ENCODE measurements around the gene PSKH1. TPM values are rescaled to one million over a fixed set of nuclear protein-coding genes. Genes with fewer than 3 reads are reported as not detected.

PSKH1 gene
- total and polyA plus RNA-seq, 10 of the 15 experiments (the other 5 are each of a cell fraction or from before 2014, with no cell fraction given): 0.63 to 20.4 (median 7.8) TPM

DNA sequence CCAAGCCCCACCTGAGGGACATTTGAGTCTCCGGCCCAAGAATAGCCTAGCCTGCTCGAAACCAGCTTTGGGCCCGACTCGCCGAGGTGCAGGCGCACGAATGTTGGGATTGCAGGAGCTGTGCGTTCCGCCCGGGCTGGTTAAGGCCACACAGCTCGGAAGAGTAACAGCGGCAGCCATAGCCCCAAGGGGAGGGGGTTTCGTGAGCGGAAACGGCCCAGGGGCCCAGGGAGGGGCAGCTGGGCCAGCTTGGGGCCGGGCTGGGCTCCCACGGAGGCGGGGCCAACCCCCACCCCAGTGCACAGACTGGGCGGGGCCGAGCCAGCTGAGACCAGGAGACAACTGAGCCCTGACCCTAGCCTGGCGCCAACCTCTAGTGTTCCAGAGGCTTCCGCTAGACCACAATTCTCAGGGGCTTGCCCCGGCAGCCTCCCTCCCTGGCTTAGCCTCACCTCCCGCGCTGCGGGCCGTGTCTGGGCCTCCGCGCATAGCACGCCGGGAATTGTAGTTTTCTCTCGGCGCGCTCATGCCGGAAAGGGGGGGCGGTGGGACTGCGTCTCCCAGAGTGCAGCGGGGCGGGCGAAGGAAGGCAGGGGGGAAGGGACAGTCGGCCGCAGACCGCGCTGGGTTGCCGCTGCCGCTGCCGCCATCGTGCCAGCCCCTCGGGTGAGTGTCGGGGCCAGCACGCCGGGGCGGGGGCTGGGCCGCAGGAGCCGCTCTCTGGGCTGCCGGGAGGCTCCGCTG, 46.6 kb upstream of the PSKH1 start, which contains the start of gene NUTF2 (continued):
- TF ChIP-seq, protein P1, sequence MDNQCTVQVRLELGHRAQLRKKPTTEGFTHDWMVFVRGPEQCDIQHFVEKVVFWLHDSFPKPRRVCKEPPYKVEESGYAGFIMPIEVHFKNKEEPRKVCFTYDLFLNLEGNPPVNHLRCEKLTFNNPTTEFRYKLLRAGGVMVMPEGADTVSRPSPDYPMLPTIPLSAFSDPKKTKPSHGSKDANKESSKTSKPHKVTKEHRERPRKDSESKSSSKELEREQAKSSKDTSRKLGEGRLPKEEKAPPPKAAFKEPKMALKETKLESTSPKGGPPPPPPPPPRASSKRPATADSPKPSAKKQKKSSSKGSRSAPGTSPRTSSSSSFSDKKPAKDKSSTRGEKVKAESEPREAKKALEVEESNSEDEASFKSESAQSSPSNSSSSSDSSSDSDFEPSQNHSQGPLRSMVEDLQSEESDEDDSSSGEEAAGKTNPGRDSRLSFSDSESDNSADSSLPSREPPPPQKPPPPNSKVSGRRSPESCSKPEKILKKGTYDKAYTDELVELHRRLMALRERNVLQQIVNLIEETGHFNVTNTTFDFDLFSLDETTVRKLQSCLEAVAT (IDR thresholded peaks at IDR 0.05): peak; percentile 59; the same call in 1 of the 2 replicates
- TF ChIP-seq NFIC (IDR thresholded peaks at IDR 0.05; ENCODE audit: low read depth, low read length) (no peak), CBX5 (IDR thresholded peaks at IDR 0.05; ENCODE audit: low read depth) (no peak)

DNA sequence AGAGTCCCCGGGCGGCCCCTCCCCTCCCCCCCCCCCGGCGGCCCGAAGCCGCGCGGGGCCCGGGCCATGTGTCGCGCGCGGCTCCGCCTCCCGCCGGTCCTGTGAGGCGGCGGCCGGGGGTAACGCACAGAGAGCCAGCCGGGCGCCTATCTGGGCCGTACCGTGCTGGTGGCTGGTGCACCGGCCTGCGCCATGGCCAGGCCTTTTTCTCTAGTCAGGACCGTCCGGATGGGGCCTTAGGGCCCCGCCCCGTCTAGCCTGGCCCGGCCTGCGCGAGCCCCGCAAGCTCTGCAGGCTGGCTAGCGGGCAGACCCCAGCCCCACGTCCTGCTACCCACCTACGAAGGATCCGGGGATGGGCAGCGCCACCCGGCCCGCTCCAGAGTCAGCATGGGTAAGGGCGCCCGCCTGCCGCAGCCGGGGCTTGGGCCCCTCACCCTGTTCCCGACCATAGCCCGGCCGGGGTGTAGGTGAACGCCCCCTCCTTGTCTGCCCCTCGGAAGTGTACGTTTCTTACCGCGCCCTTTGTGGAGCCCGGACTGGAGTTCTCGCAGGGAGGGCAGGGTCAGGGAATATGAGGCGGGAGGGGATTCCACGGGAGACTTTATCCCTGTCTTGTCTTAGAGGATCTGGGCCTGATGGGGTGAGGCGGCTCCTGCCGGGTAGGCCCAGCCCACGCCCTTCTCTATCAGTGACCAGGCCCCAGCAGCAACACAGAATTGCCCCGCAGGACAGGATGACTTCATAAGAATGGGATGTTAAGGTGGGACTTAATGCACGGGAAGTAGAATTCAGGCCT, 45.8 kb upstream of the PSKH1 start, which contains the start of gene CENPT:
Gene CENPT, minus strand, starts transcription at position 630 of the 798 bp plus-strand sequence. CDS start 13,834 bp downstream, outside the sequence.
- no TSS peak for BruUV-seq (replicated peaks)
- no peaks in the 10 kb centered on the region for H3K27me3 ChIP-seq (replicated peaks in 1 of 2; ENCODE audit: control insufficient read depth in 2 of 2, insufficient read depth in 2 of 2, low read length in 1 of 2)
- intact Hi-C loops (cut with micrococcal nuclease; ENCODE audit: unreplicated experiment): loop anchor here (2.0 kb wide), 2 partner anchors 90 to 284 kb away; partner anchors contain the start of genes CTCF and PSMB10
- POLR2A ChIA-PET: interaction anchor here (1.0 to 3.3 kb wide), 6 partner anchors 9 to 44 kb away, joined by 3 to 29 read pairs (median 5); partner anchors contain the start of genes EDC4, RANBP10 and TSNAXIP1
- peaks cover 69% of the 10 kb centered on the region for H3K79me2 ChIP-seq (ENCODE audit: control insufficient read depth, insufficient read depth, low read length)
- in situ Hi-C loops (cut with MboI): no loop called here
- H3K4me3 ChIP-seq: peak within 1 kb of the TSS; percentile 84
- DNase-seq (ENCODE audit: low read depth, low spot score): no peak
- H3K9ac ChIP-seq (ENCODE audit: control insufficient read depth, insufficient read depth, low read length): peak within 1 kb of the TSS; percentile 77
- SMC1A ChIA-PET (ENCODE audit: uncharacterized antibody, unreplicated experiment): interaction anchor here (1.1 kb wide), 1 partner anchor 16 kb away, joined by 3 read pairs; no protein-coding TSS in a partner anchor
- peak within 1 kb of the TSS; percentile 93 for H2AFZ ChIP-seq (ENCODE audit: control insufficient read depth, low read depth, low read length)
- peaks cover 26% of the 10 kb centered on the region for H3K4me1 ChIP-seq (ENCODE audit: control insufficient read depth, insufficient read depth, low read length)
- WGBS (ENCODE audit: insufficient coverage, insufficient replicate concordance, low lambda C conversion rate, missing lambda C conversion rate): 2% methylated on average over 36 of the region's 62 CpGs
- H3K9me3 ChIP-seq (replicated peaks; ENCODE audit: control insufficient read depth, insufficient read depth, low read length): no peaks in the 10 kb centered on the region
- no peaks in the 10 kb centered on the region for H4K20me1 ChIP-seq (ENCODE audit: control insufficient read depth, insufficient read depth)
- peaks cover 0 to 7% of the 10 kb centered on the region in 2 experiments; a peak in 2 of 4 replicates for H3K36me3 ChIP-seq (ENCODE audit: control insufficient read depth in 2 of 2, insufficient read depth in 2 of 2, low read length in 1 of 2)
- RAD21 ChIA-PET (ENCODE audit: unreplicated experiment): interaction anchor here (1.4 to 1.5 kb wide), 2 partner anchors 36 to 41 kb away, joined by 3 to 5 read pairs; partner anchors contain the start of genes RANBP10 and TSNAXIP1
- CTCF ChIA-PET: interaction anchor here (1.2 to 1.7 kb wide), 3 partner anchors 10 to 37 kb away, joined by 4 to 5 read pairs (median 5); no protein-coding TSS in a partner anchor
- H3K4me2 ChIP-seq (ENCODE audit: control insufficient read depth, insufficient read depth): peak within 1 kb of the TSS; percentile 90
- FAIRE-seq: no peak
- ATAC-seq: peak; percentile 70
- peak within 1 kb of the TSS; percentile 81 for H3K27ac ChIP-seq (ENCODE audit: control insufficient read depth, insufficient read depth)
- TF ChIP-seq LARP7 (IDR thresholded peaks at IDR 0.05) (peak; percentile 31; the same call in 1 of the 2 replicates), TARDBP (IDR thresholded peaks at IDR 0.05; ENCODE audit: borderline replicate concordance) (no peak), RAD51 (IDR thresholded peaks at IDR 0.05) (no peak), POLR2A (IDR thresholded peaks at IDR 0.05; ENCODE audit: low read depth, low read length) (peak; percentile 16), SIN3A (IDR thresholded peaks at IDR 0.05; ENCODE audit: low read depth, low read length) (no peak), ZNF24 (IDR thresholded peaks at IDR 0.05) (0 out of 2 replicates have a peak, but pooled peaks have one; percentile 27), POLR2AphosphoS5 (IDR thresholded peaks at IDR 0.05; ENCODE audit: low read length) (0 out of 2 replicates have a peak, but pooled peaks have one; percentile 59), GATAD2B (conservative IDR thresholded peaks at IDR 0.05; ENCODE audit: low read depth) (0 out of 2 replicates have a peak, but pooled peaks have one; percentile 32), TAF1 (IDR thresholded peaks at IDR 0.05; ENCODE audit: borderline replicate concordance, low read depth, low read length) (0 out of 2 replicates have a peak, but pooled peaks have one; percentile 56), MYC (IDR thresholded peaks at IDR 0.05; ENCODE audit: insufficient read depth, insufficient read length, insufficient replicate concordance, low read length, severe bottlenecking) (no peak)
- TF ChIP-seq, protein P2, sequence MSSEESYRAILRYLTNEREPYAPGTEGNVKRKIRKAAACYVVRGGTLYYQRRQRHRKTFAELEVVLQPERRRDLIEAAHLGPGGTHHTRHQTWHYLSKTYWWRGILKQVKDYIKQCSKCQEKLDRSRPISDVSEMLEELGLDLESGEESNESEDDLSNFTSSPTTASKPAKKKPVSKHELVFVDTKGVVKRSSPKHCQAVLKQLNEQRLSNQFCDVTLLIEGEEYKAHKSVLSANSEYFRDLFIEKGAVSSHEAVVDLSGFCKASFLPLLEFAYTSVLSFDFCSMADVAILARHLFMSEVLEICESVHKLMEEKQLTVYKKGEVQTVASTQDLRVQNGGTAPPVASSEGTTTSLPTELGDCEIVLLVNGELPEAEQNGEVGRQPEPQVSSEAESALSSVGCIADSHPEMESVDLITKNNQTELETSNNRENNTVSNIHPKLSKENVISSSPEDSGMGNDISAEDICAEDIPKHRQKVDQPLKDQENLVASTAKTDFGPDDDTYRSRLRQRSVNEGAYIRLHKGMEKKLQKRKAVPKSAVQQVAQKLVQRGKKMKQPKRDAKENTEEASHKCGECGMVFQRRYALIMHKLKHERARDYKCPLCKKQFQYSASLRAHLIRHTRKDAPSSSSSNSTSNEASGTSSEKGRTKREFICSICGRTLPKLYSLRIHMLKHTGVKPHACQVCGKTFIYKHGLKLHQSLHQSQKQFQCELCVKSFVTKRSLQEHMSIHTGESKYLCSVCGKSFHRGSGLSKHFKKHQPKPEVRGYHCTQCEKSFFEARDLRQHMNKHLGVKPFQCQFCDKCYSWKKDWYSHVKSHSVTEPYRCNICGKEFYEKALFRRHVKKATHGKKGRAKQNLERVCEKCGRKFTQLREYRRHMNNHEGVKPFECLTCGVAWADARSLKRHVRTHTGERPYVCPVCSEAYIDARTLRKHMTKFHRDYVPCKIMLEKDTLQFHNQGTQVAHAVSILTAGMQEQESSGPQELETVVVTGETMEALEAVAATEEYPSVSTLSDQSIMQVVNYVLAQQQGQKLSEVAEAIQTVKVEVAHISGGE (CRISPR knock-in tag; IDR thresholded peaks at IDR 0.05): 0 out of 2 replicates have a peak, but pooled peaks have one; percentile 41
